Duodenal mucosa (tissue), 2 donors: Measurements from ENCODE around the gene METRNL.
"Not testable (repeated sequence)": the region's sequence is repeated elsewhere in the genome, so short reads cannot be mapped to it uniquely, and the experiment has no call there.

Source experiments
- H3K27ac ChIP-seq: one replicate; pipeline ENCODE4 v1.7.0; 2013; ENCODE audit warnings: low read depth, low read length
- H3K27me3 ChIP-seq, 2 donors: one replicate each; pipeline ENCODE4 v1.7.0; 2013; ENCODE audit warnings: low read length in 2 of 2, control low read depth in 1 of 2; ENCODE audit not compliant: insufficient read depth in 2 of 2, control insufficient read depth in 1 of 2
- H3K36me3 ChIP-seq, 2 donors: one replicate each; pipeline ENCODE4 v1.7.0; 2013; ENCODE audit warnings: low read length in 2 of 2, control low read depth in 1 of 2; ENCODE audit not compliant: insufficient read depth in 2 of 2, control insufficient read depth in 1 of 2
- H3K4me1 ChIP-seq, 2 donors: one replicate each; pipeline ENCODE4 v1.7.0; 2013; ENCODE audit warnings: low read length in 2 of 2, control low read depth in 1 of 2; ENCODE audit not compliant: insufficient read depth in 2 of 2, control insufficient read depth in 1 of 2
- H3K4me3 ChIP-seq, 2 donors: one replicate each; pipeline ENCODE4 v1.7.0; 2013; ENCODE audit warnings: low read length in 2 of 2, low read depth in 1 of 2
- H3K9ac ChIP-seq, 2 donors: one replicate each; pipeline ENCODE4 v1.7.0; 2013; ENCODE audit warnings: low read length in 2 of 2, low read depth in 1 of 2
- H3K9me3 ChIP-seq, 2 donors: one replicate each; pipeline ENCODE4 v1.7.0; 2013; ENCODE audit warnings: low read length in 2 of 2, control low read depth in 1 of 2; ENCODE audit not compliant: control insufficient read depth in 1 of 2

The METRNL gene, protein sequence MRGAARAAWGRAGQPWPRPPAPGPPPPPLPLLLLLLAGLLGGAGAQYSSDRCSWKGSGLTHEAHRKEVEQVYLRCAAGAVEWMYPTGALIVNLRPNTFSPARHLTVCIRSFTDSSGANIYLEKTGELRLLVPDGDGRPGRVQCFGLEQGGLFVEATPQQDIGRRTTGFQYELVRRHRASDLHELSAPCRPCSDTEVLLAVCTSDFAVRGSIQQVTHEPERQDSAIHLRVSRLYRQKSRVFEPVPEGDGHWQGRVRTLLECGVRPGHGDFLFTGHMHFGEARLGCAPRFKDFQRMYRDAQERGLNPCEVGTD

DNA sequence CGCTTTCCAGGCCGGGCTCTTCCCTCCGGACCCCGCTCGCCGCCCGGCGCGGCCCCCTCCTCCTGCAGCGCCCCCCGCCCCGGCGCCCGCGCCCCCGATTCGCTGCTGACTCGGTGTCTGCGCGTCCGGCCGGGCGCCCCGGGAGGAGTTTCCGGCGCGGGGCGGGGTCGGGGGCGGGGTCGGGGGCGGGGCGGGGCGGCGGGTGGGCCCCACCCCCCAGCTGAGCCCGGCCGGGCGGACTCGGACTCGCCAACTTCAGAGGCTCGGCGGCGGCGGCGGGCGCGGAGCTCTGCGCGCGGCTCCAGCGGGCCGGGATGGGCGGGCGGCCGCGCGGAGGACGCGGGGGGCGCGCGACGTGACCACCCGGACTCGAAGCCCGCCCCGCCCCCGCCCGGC, at the start of gene METRNL:
Gene METRNL (plus strand): TSS at position 258 of the 396 bp plus-strand sequence. CDS start 207 bp downstream, outside the sequence.
- Histone ChIP-seq H3K4me3 (peak within 1 kb of the TSS; percentile 50 to 58), H3K4me1 (peaks cover 28 to 37% of the 10 kb centered on the region in 2 donors), H3K27ac (peak within 1 kb of the TSS; percentile 75), H3K9me3 (no peaks in the 10 kb centered on the region), H3K9ac (peak within 1 kb of the TSS; percentile 25 to 57), H3K27me3 (peaks cover 28 to 30% of the 10 kb centered on the region in 2 donors), H3K36me3 (peaks cover 4 to 5% of the 10 kb centered on the region in 2 donors)

DNA sequence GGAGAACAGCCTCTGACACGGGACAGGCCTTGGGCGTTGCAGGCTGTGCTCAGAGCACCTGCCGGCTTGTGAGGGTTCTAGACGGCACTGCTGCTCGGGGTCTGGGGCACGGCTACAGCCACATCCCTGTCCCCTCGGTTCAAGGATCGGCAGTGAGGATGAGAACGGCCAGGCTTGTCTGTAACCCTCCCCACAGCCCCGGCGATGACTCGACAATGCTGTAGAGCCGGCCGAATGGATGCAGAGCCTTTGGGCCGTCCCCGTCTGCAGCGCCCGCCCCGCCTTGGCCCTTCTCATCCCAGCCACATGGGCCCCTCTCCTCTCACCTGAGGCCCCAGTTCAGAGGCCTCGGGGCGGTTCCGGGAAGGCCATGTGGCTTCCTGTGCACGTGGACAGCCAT, 49.0 kb upstream of the METRNL start:
- no peak overlapping the region for H3K27ac ChIP-seq
- no peak overlapping the region for H3K4me3 ChIP-seq
- no peak overlapping the region for H3K9ac ChIP-seq
- H3K36me3 ChIP-seq: peaks cover 0 to 9% of the 10 kb centered on the region in 2 donors
- H3K27me3 ChIP-seq: no peaks in the 10 kb centered on the region
- H3K9me3 ChIP-seq: no peaks in the 10 kb centered on the region
- no peaks in the 10 kb centered on the region for H3K4me1 ChIP-seq

DNA sequence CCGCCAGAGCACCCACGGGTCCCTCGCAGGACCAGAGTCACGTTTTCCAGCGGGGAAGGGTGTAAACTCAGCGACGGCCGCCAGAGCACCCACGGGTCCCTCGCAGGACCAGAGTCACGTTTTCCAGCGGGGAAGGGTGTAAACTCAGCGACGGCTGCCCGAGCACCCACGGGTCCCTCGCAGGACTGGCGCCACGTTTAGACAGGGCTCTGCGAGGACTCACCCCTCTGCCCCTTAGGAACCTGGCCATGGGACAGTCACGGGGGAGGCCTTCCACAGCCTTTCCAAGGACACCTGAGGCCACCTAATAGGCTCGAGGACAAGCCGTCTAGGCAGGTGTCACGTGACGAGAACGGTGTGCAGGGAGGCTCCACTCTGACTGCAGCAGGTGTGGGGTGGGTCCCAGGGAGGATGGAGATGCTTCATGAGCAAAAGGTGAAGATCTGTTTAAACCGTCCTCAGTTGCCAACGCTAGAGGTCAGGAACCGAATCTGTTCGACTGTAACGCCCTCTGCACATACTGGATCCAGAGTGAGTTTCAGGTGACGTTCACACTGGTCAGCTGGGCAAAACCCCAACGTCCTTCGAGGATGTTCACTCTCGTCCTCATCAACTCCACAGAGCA, 48.0 kb upstream of the METRNL start:
- H3K27ac ChIP-seq: no peak overlapping the region
- no peaks in the 10 kb centered on the region for H3K27me3 ChIP-seq
- no peaks in the 10 kb centered on the region for H3K4me1 ChIP-seq
- H3K4me3 ChIP-seq: no peak overlapping the region
- H3K9ac ChIP-seq: no peak overlapping the region
- peaks cover 0 to 16% of the 10 kb centered on the region in 2 donors for H3K36me3 ChIP-seq
- no peaks in the 10 kb centered on the region for H3K9me3 ChIP-seq

DNA sequence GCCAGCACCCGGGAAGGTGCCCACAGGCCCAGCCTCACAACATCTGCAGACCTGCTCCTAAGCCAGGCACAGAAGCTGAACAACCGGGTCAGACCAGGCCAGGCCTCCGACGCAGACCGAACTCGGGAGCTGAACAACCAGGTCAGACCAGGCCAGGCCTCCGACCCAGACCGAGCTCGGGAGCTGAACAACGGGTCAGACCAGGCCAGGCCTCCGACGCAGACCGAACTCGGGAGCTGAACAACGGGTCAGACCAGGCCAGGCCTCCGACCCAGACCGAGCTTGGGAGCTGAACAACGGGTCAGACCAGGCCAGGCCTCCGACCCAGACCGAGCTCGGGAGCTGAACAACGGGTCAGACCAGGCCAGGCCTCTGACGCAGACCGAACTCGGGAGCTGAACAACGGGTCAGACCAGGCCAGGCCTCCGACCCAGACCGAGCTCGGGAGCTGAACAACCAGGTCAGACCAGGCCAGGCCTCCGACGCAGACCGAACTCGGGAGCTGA, 47.4 kb upstream of the METRNL start:
- not testable (repeated sequence) for H3K4me3 ChIP-seq, H3K27ac ChIP-seq

DNA sequence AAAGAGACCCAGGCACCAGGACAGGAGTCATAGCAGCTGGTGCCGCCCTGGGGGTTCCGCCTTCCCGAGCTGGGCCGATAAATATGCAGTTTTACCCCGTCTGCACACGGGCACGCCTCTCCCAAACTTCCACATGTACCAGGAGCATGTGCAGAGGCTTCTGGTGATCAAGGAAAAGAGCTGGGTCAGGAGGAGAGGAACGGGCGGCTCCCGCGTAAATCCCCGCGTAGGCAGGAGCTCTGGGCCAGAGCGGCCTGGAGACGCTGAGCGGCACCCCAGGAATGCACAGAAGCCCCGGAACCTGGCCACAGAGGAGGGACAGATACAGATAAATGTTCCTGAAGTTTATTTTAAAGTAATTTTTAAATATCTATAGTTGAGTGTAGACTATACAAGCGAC, 46.6 kb upstream of the METRNL start:
- no peaks in the 10 kb centered on the region for H3K4me1 ChIP-seq
- H3K9me3 ChIP-seq: no peaks in the 10 kb centered on the region
- no peaks in the 10 kb centered on the region for H3K27me3 ChIP-seq
- no peak overlapping the region for H3K9ac ChIP-seq
- H3K36me3 ChIP-seq: peaks cover 0 to 16% of the 10 kb centered on the region in 2 donors
- no peak overlapping the region for H3K4me3 ChIP-seq
- no peak overlapping the region for H3K27ac ChIP-seq

More for the DNA sequence above, 47.4 kb upstream of the METRNL start:
- not testable (repeated sequence) for H3K27me3 ChIP-seq, H3K9me3 ChIP-seq, H3K4me1 ChIP-seq, H3K9ac ChIP-seq
- H3K36me3 ChIP-seq: peaks cover 0 to 16% of the 10 kb centered on the region in 2 donors

DNA sequence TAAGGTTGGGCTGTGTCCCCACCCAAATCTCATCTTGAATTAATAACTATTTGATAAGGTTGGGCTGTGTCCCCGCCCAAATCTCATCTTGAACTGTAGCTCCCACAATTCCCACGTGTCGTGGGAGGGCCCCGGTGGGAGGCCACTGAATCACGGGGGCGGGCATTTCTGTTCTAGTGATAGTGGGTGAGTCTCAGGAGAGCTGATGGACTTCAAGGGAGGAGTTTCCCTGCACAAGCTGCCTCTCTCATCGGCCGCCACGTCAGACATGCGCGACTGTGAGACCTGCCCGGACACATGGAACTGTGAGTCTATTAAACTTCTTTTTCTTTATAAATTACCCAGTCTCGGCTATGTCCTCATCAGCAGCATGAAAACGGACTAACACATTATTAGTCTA, 44.9 kb upstream of the METRNL start:
- Histone ChIP-seq H3K4me1 (no peaks in the 10 kb centered on the region), H3K4me3 (no peak overlapping the region), H3K9me3 (no peaks in the 10 kb centered on the region), H3K27ac (no peak overlapping the region), H3K27me3 (no peaks in the 10 kb centered on the region), H3K36me3 (peaks cover 0 to 12% of the 10 kb centered on the region in 2 donors), H3K9ac (no peak overlapping the region)

DNA sequence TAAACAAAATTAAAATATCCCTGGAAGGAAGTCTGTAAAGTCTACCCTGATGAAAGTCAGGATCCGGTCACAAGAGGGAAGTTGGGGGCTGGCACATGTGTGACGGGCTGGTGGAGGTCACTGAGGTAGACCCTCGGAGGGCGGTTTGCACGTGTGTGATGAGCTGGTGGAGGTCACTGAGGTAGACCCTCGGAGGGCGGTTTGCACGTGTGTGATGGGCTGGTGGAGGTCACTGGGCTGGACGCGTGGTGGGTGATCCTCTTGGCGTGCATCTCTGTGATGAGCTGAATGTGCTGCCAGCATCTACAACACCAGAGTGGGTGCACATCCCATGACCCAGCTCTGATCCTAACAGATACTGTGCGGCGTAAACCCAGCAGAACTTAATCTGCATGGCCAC, 43.7 kb upstream of the METRNL start:
- Histone ChIP-seq H3K9me3 (no peaks in the 10 kb centered on the region), H3K27me3 (no peaks in the 10 kb centered on the region), H3K9ac (no peak overlapping the region), H3K4me1 (no peaks in the 10 kb centered on the region), H3K36me3 (peaks cover 0 to 12% of the 10 kb centered on the region in 2 donors), H3K27ac (no peak overlapping the region), H3K4me3 (no peak overlapping the region)

DNA sequence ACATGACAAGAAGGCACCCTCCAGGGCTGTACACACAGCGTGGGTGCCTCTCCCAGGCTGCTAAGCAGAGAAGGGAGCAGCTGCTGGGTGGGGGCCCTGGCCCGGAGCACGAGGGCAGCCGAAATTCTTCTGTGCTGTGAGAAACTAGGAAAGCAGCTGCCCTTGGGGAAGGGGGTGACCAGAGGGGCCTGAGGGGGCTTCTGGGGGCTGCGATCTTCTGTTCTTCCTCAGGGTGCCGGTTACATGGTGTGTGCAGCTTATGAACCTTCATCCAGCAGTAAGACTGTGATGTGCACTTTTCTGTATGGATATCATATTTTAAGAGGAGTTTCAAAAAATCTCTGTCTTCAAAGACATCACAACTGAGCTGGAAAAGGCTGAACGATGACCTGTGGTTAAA, 43.2 kb upstream of the METRNL start:
- no peak overlapping the region for H3K27ac ChIP-seq
- H3K27me3 ChIP-seq: no peaks in the 10 kb centered on the region
- H3K9ac ChIP-seq: no peak overlapping the region
- peaks cover 0 to 2% of the 10 kb centered on the region in 2 donors for H3K9me3 ChIP-seq
- H3K36me3 ChIP-seq: peaks cover 2 to 12% of the 10 kb centered on the region in 2 donors
- no peaks in the 10 kb centered on the region for H3K4me1 ChIP-seq
- H3K4me3 ChIP-seq: no peak overlapping the region

DNA sequence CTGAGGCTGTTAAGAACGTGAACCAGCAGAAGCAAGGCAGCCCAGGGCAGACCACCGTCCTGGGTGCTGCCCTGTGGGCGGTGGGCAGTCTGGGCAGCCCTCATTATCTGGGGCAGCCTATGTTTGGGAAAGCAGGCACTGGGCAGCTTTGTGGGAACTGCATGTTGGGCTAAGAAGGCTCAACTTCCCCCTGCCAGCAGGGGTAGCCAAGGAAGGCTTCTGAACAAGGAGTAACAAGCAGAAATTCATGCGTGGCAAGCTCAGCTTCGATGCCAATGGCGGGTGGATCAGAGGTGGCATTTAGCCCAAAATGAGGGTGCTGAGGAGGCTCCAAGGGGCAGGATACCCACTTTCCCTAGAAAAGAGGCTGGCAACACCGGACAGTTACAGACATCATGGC, 42.7 kb upstream of the METRNL start:
- H3K4me1 ChIP-seq: no peaks in the 10 kb centered on the region
- H3K27me3 ChIP-seq: no peaks in the 10 kb centered on the region

DNA sequence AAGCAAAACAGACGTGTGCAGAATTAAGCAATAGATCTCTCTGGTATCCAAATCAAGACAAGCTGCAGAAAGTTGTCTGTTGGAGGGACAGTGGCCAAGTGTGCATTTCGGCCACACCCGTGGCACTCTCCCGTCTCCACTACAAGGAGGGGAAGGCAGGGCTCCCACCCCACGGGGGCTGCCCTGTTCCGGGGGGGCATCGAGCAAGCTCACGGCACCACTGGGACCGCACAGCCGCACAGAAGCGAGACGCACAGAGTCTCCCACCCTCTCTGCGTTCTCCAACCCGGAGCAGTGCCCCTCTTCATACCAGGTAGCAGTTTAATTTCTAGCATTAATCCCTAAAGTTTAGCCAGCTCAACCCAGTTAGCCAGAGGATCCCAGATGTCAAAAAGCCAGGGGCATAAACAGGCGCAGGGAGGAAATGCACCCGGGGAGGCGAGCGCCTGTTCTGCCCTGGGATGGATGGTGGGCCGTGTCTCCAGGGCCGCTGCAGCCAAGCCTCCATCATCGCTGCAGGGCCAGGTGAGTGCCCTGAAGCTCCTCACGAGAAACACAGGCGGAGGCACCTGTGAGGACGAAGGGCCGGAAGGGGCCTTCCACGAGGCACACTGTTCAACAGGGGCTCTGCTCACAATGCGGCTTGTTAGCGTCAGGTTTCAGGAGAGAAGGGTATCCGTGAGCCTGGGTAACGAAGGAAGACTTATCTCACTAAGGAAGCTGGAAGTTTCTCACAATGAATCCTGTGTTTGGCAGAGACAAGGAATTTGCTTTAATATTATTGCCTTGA, 42.1 kb upstream of the METRNL start:
- H3K36me3 ChIP-seq: peaks cover 6 to 12% of the 10 kb centered on the region in 2 donors
- H3K27ac ChIP-seq: no peak overlapping the region
- no peak overlapping the region for H3K4me3 ChIP-seq
- no peak overlapping the region for H3K9ac ChIP-seq
- peaks cover 0 to 8% of the 10 kb centered on the region in 2 donors for H3K9me3 ChIP-seq
- no peaks in the 10 kb centered on the region for H3K27me3 ChIP-seq
- H3K4me1 ChIP-seq: no peaks in the 10 kb centered on the region

More for the DNA sequence above, 42.7 kb upstream of the METRNL start:
- Histone ChIP-seq H3K9ac (no peak overlapping the region), H3K9me3 (peaks cover 0 to 7% of the 10 kb centered on the region in 2 donors), H3K27ac (no peak overlapping the region), H3K36me3 (peaks cover 6 to 12% of the 10 kb centered on the region in 2 donors), H3K4me3 (no peak overlapping the region)
